Tibial nerve (tissue), 3 donors: Measurements from ENCODE around the gene MAML2.

Experiments
- POLR2A ChIP-seq, 2 donors: fragments of 450-650 bp; IDR thresholded peaks; one replicate each; pipeline ENCODE4 v1.6.1; 2017; ENCODE audit warnings: antibody characterized with exemption in 2 of 2, mild to moderate bottlenecking in 2 of 2, moderate library complexity in 2 of 2
- TF ChIP-seq, protein P1 (sequence below), 5 experiments: fragments of 200-600 bp in 3 of 5; fragments of 450-650 bp in 2 of 5; sonication (generic) in 3 of 5; IDR thresholded peaks; one replicate each; pipeline ENCODE4 v1.5.1; 2016 to 2019; ENCODE audit warnings: antibody characterized with exemption in 5 of 5, mild to moderate bottlenecking in 3 of 5, moderate library complexity in 2 of 5

DNA sequence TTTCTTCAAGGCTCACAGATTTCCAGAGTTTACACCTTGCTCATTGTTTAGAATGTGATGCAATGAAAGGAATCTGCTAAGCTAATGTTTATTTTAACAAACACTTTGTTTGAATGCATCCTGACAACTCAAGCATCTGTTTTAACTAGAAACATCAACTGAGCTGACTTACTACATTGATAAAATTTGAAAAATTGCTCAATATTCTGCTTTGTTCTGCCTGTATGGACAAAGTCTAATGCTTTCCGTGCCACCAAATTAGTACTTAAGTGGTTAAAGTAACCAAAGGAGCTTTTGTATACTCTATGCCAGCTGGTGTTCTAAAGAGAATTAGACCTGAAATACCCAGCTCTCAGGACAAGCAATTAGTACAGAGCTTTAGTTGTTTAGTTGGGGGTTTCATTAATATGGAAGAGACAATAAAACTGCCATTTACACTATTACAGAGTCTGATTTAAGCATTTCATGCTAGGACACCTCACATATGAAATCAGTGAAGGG is 105.2 kb downstream of the MAML2 start:
- no peak for TF ChIP-seq POLR2A (IDR thresholded peaks at IDR 0.05)
- TF ChIP-seq, protein P1, sequence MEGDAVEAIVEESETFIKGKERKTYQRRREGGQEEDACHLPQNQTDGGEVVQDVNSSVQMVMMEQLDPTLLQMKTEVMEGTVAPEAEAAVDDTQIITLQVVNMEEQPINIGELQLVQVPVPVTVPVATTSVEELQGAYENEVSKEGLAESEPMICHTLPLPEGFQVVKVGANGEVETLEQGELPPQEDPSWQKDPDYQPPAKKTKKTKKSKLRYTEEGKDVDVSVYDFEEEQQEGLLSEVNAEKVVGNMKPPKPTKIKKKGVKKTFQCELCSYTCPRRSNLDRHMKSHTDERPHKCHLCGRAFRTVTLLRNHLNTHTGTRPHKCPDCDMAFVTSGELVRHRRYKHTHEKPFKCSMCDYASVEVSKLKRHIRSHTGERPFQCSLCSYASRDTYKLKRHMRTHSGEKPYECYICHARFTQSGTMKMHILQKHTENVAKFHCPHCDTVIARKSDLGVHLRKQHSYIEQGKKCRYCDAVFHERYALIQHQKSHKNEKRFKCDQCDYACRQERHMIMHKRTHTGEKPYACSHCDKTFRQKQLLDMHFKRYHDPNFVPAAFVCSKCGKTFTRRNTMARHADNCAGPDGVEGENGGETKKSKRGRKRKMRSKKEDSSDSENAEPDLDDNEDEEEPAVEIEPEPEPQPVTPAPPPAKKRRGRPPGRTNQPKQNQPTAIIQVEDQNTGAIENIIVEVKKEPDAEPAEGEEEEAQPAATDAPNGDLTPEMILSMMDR (IDR thresholded peaks at IDR 0.05), result no peak
